ENCODE results near the gene SMAP1.

SMAP1 gene

DNA sequence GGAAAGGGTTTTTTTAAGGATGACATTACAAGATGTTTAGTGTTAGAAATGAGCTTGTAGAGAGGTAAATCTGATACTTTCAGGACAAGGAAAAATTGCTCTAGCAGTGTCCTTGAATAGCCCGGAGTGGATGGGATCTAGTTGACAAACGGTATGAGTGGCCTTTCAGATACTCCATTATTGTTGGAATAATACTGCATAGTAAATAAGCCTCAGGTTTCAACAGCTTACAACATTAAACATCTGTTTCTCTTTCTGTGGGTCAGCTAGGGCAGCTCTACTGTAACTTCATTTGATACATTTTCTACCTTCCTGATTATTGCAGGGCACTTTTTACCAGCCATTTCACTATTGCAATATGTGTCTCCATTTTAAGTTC, 171.2 kb downstream of the SMAP1 start:
- no peak for DNase-seq (ENCODE audit: insufficient read length, low spot score)
- FAIRE-seq, result no peak

DNA sequence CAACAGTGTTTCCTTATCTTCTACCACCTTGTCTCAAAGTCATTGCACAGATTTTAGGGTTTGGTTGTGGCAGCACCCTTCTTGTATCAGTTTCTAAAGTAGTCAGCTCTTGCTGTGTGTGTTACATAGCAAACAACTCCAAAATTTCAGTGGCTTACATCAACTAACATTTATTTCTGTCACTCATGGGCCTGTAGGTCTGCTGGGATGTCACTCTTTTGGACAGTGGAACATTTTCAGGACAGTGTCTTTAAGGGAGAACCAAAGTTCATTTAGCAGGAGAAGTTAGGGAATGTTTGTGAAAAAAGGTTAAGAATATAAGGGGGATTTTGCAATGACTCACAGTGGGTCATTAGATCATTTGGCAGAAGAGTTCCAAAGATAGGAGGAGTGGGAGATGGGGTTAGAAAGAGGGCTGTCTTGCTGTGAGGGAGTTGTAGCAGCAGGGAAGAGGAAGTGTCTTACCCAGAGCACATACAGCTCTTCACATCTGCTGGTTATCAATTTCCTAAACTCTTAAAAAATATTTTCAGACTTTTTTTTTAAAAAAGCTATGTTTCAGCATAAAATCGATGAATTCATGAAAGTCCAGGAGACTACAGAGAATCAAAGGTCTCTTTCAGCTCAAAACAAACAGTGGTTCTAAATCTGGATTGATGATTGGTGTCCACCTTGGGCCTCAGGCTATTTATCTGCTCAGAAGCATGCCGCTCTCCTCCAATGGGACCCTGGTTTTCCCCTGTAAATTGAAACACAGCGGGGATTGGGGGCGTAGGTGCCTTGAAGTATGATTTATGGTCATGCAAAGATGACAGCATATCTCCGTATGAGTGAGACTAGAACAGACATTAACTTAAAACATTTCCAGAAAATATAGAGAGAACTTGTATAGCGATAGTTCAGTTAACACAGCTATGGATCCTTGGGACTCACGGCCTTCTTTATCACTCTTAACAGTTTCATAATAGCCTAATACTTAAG, 171.9 kb downstream of the SMAP1 start:
- FAIRE-seq, result peak; percentile 4
- DNase-seq (ENCODE audit: insufficient read length, low spot score), result no peak

DNA sequence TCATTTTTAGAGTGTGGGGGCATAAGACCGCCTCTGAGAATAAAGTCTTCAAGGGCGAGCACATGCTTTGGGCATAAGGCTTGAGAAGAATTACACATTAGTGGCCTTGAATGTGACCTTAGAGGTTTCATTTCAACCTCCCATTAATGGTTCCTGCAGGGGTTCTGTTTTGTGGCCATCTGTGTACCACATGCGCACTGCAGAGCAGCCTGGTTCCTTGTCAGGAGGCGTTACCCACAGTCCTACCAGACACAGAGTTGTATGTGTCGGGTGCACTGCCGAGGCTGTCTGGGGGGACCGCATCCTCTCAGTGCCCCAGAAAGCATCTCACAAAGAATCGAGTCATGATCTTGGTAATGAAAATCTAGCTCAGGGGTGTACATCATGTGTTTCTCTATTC, 173.4 kb downstream of the SMAP1 start:
- DNase-seq (ENCODE audit: insufficient read length, low spot score) (no peak), FAIRE-seq (no peak)

DNA sequence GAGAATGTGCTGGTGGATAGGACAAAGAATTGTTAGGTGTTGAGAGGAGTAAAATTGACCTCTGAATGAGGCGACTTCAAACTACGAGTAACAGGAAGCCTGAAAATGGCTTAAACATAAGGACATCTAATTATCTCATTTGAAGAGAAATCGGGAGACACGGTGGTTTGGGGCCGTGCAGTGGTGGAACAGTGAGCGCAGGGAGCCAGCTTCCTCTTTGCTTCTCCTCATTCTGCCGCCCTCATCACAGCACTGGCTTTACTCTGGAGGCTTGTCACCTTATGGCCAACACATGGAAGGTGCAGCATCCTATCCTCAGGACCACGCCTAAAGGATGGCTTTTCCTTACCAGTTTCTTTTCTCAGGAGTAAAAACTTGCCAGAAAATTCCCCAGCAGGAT, 174.9 kb downstream of the SMAP1 start:
- no peak for FAIRE-seq
- DNase-seq (ENCODE audit: insufficient read length, low spot score), result no peak

DNA sequence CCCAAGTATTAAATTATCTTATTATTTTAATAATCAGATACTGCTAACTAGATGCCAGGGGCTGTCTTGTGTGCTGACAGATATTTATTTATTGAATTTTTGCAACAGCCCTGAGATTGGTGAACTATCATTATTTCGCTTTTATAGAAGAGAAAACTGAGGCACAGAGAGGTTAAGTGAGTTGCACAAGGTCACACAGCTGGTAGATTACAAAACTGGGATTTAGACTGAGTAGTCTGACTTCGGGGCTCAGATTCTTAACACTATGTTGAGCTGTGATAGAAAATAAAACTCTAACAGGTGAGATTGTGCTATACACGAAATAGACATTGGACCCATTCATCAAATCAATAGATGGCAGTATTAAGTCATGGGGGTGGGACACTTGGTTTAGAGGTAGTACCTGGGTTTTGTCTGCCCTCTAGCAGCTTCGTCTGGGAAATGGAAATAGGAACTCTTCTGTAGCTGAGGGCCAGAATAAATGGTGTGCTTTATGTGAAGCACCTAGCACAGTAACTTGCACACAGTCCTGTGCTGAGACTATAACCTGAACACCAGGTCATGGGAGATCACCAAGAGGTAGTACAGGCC, 175.7 kb downstream of the SMAP1 start:
- no peak for DNase-seq (ENCODE audit: insufficient read length, low spot score)
- no peak for FAIRE-seq

DNA sequence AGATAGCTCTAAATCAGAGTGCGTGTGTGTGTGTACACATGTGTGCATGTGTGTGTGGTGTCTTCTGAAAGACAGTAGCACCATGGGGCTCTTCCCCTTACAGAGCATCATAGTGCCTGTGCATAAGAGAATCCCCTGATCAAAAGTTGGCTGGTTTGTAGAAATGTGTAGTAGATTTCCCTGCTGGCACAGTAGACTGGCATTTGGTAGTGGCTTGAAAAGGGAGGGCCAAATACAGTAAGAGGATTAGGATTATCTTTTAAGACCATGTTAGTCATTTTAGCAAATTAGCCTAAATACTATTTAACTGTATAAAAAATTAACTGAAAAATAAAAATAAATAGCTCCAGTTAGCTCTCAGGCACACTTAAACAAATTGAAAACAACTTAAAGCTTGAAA, 176.6 kb downstream of the SMAP1 start:
- FAIRE-seq (no peak), DNase-seq (ENCODE audit: insufficient read length, low spot score) (no peak)

DNA sequence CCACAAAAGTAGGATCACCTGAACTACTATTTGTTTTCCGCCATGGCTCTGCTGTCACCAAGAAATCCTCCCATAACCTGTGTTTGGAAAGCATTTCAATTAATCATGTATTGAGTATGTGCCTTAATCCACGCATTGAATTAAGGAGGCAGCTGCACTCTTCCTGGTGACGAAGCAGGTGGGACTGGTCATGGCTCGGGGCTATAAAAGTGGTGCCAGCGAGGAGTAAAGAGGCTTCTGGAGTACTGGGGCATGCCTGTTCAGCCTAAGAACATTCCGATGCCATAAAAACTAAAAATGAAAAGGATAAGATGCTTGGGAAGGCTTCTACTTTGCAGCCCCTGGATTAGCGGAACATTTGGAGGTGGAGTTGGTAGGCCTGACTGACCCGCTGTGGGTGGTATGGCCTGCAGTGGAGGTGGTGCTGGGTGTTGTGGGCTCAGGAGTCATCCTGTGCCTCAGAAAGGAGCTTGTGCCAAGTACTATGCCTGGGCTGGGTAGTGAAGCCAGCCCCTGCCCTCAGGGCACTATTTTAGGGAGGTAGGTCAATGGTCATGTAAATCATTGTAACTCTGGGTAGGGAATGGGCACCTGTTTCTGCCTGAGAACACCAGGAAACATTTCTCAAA, 178.6 kb downstream of the SMAP1 start:
- no peak for FAIRE-seq
- DNase-seq (ENCODE audit: insufficient read length, low spot score), result no peak

DNA sequence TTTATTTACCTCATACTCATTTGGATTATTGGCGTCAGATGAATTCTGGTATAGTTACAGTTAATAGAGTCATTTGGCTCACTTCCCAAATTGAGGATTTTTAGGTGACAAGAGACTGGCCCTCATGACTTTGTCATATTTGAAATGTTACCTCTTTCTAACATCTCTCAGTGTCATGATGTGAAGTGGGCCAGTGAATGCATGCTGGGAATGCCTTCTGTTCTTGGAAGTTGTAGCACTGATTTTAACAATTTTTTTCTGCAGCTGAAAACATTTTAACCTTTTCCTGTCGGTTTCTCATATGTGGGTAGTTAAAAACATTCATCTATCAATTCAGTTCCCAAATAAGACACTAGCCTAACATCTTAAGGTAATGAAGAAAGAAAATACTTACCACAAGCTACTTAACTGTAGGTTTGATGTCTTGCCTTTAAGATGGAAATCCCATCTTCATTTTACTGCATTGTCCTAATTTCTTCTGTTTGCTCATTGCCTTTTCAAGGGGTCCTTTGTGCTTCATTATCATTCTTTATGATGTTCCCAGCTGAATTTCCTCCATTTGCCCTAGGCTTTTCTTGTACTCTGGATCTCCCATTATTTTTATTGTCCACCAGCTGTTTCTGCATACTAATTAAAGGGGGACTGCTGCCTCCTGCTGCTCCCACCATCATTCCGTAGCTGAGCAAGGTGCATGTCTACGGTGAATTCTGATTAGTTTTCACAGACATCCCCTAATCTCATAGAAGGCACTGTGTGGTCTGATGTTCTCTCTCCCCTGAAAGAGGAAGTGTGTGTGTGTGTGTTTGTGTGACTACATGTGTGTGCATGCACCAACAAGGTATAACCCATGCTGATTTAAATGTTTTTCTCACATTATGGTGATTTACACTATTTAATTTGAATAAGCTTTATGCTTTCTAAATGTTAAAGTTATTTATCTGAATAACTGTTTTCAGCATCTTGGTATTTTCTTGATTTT, 179.7 kb downstream of the SMAP1 start:
- FAIRE-seq (no peak), DNase-seq (ENCODE audit: insufficient read length, low spot score) (no peak)

DNA sequence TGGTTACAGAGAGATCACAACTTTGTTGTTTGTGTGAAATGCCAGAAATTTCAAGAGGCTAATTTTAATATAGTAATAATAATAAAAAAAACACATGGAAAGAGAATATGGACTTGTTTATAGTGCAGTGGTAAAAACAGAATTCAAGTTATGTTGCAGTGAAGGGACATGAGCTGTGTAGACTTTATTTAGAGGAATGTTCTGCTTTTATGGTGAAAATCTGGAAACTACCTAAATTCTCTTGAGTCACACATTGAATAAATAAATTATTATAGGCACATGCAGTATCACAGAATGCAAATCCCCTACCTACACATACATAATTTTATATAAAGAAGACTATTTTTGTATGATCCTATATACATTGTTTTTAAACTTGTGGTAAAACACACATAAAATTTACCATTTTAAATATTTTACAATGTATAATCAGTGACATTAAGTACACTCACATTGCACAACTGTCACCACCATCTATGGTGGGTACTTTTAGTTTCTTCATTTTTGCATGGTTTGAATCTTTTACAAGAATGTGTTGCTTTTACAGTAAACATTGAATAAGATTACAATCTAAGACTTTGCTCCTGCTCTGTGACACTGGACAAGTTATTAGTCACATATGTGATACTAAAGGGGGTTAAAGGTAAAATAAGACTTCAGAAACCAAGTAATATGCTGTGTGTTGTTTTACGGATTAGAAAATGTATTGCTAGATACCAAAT, 181.8 kb downstream of the SMAP1 start:
- no peak for FAIRE-seq
- DNase-seq (ENCODE audit: insufficient read length, low spot score), result no peak

DNA sequence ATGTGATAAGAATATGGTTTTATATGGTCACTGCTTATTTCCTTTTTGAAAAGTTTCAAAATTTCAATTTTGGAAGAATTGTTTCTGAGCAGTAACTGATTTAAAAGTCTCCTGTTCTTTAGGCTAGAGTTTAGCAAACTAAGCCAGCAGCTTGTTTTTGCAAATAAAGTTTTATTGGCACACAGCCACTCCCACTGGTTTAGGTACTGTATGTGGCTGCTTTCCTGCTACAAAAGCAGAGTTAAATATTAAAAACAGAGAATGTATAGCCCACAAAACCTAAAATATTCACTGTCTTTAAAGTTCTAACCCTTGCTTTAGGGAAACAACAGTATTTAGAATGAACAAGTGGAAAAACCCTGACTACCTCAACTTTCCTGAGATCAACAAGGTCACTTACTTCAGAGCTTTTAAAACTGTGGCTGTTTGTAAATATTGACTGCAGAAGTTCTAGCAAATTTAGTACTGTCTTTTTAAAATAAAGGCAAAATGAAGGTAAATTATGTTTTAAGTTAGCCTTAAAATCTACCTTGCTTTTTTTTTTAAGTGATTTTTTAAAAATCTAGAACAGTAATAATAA, 185.1 kb downstream of the SMAP1 start:
- FAIRE-seq (no peak), DNase-seq (ENCODE audit: insufficient read length, low spot score) (no peak)

DNA sequence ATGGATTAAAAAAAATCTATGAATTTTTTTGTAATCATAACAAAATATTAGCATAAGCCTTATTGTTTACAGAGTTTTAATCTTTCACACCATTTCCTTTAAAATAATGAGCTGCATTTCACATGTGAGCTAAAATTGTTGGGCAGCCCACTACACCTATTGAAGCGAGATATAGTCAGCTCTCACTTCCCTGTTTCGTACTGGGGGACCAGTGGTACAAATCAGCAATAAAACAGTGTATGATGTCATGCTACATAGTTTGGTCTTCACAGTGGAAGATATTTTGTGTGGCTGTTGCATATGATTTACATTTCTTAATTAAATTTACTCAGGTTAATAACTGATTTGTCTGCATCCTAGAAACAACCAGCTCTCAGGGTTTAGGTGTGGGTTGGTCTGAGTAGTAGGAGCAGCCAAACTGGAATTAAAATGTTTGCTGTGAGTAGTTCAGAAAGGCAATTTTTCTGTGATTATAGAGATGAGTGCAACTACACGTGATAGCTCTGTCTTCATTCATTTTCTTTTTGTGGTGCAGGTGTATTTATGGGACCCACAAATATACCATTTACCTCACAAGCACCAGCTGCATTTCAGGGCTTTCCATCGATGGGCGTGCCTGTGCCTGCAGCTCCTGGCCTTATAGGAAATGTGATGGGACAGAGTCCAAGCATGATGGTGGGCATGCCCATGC, 189.8 kb downstream of the SMAP1 start:
- DNase-seq (ENCODE audit: insufficient read length, low spot score) (no peak), FAIRE-seq (no peak)

DNA sequence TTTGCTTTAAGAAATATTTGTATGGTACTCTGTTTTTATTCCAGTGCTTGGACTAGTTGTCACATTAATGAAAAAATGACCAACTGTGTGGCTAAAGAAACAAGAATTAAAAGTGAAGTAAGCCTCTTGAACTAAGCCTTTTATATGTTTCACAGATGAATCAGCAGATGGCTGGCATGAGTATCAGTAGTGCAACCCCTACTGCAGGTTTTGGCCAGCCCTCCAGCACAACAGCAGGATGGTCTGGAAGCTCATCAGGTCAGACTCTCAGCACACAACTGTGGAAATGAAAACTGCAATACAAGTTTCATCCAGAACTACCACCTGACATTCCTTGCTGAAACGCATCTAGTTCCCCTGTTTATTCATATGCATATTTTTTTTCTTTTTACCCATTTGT, 192.4 kb downstream of the SMAP1 start:
- FAIRE-seq, result no peak

DNA sequence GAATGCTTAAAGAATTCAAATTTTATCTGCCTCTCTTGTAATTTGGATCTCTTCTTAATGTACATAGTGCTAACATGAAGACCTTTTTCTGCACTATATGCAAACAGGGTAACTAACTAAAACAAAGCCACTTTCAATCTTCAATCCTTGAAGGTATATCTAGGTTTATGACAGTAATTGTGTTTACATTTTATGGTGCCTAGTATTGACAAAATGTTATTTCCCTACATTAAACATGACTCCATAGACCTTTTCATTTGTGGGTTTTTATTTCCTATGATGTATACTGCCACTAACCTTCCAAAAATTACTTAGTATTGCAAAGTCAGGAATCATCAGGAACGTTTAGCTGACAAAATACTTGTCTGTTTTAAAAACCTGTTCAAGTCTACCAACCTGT, 193.2 kb downstream of the SMAP1 start:
- no peak for DNase-seq (ENCODE audit: insufficient read length, low spot score)
- FAIRE-seq, result no peak

More for the DNA sequence above, 192.4 kb downstream of the SMAP1 start:
- no peak for DNase-seq (ENCODE audit: insufficient read length, low spot score)

DNA sequence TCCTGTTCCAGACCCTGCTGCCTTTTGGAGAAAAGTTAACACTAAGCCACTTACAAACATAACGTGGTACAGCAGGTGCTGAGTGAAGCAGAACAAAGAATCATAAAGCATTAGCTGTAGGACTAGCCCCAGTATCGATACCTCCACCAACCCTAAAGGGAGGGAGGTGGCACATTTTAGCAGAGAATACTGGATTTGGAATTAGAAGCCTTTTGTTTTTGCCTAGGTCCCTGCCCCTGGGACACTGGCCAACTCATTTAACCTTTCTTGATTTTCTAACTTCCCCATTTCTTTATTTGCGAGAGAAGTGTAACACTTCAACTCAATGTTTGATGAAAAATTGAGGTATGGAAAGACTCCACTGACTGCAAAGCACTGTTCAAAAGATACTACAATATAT, 195.7 kb downstream of the SMAP1 start:
- DNase-seq (ENCODE audit: insufficient read length, low spot score) (no peak), FAIRE-seq (no peak)

DNA sequence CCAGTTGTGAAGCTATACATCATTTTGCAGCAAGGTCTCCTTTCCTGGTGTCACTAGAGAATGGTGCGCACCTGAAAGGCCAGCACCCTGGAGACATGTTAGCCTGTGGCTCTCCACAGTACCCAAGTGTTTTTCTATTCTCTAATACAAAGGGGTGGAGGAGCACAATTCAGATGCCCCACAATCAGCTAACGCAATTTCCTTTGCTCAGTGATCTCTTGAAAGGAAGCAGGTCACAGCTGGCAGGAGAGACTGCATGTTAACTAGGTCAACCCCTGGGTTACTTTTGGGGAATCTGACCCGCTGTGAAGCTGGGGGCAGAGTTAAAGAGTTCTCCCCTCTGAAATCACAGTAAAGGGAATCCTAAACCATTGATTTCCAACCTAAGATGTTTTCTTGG, 196.7 kb downstream of the SMAP1 start:
- no peak for FAIRE-seq
- DNase-seq (ENCODE audit: insufficient read length, low spot score), result no peak

DNA sequence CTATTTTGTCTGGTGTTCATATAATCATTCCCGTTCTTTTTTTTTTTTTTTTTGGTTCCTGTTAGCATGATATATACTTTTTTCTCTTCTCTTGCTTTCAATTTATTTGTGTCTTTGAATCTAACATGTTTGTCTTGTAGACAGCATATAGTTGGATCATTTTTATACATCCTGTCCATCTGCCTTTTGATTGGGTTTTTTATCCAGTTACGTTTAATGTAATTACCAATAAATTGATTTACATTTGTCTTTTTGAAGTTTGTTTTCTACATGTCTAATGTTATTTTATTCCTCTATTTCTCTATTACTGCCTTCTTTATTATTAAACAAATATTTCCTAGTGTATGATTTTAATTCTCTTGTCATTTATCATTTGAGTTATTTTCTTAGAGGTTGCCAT, 204.8 kb downstream of the SMAP1 start:
- DNase-seq (ENCODE audit: insufficient read length, low spot score) (no peak), FAIRE-seq (no peak)

DNA sequence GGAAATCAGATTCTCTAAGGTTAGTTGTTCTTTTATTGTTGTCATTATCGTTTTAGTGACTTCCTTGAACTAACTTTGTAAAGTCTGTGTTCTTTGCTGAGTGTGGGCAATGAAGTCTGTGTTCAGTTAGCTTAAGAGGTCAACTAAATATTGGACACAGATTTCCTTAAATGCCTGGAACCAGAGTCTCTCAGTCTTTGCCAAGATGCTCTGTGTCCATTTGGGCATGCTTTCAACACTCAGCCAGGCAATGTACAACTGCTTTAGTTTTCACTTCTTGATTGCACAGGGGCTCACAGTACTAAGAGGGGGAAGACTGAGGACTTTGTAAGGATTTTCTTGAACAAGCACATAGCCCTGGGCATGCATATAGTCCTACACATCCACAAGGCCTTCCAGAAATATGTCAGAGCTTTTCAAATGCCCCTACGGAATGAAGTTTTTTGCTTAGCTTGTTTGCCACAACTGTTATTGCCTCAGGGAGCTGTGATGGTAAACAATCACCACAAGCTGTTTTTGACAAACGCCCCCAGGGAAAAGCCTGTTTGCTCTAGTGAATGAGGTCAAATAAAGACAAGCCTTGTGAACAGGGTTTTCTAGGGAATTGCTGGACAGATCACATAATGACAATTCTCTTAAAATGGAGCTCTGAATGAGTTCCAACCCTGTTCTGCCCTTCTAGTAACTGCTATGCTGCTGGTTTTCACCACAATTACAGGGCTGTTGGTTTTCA, 206.7 kb downstream of the SMAP1 start:
- DNase-seq (ENCODE audit: insufficient read length, low spot score) (no peak), FAIRE-seq (no peak)

DNA sequence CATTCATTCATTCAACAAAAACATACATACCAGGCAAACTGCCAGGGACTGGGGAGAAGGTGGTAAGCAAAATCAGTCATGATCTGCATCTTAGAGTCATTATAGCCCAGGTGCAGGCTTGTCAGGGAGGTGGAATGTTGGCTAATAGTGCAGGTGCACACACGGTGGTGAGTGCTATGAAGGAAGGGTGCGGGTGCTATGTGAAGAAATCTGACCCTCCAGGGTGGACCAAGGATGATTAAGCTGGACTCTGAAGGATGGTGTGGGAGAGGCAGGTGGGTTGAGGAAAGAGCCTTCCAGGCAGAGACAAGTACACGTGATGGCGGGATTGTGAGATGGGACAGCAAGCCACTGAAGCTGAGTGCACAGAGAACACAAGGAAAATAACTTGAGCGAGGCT, 211.8 kb downstream of the SMAP1 start:
- DNase-seq (ENCODE audit: insufficient read length, low spot score) (no peak), FAIRE-seq (peak; percentile 23)

All from HTR-8/SVneo (cell line).